GM23248 (cell line): ENCODE measurements around the gene GAK. TPM values are rescaled to one million over a fixed set of nuclear protein-coding genes. Genes with fewer than 3 reads are reported as not detected.

Source experiments
- DNase-seq: peaks from one replicate; pipeline ENCODE4 v3.0.0-alpha.2; 2015
- H2AFZ ChIP-seq: fragments of 200-600 bp; sonication (generic); 2 replicates; pipeline ENCODE4 v1.6.1; 2016; ENCODE audit warnings: antibody characterized with exemption
- H3F3A ChIP-seq: fragments of 200-600 bp; sonication (generic); 2 replicates; pipeline ENCODE4 v1.6.1; 2016; ENCODE audit warnings: mild to moderate bottlenecking, antibody characterized with exemption, mixed run types; ENCODE audit not compliant: insufficient read depth
- H3K27ac ChIP-seq: fragments of 200-600 bp; sonication (generic); 2 replicates; pipeline ENCODE4 v1.5.1; 2016; ENCODE audit warnings: mild to moderate bottlenecking
- H3K27me3 ChIP-seq: fragments of 200-600 bp; sonication (generic); replicated peaks from 2 replicates; pipeline ENCODE4 v1.6.1; 2016; ENCODE audit warnings: mild to moderate bottlenecking; ENCODE audit not compliant: insufficient read depth
- H3K36me3 ChIP-seq: fragments of 200-600 bp; sonication (generic); 2 replicates; pipeline ENCODE4 v1.6.1; 2016; ENCODE audit warnings: low read depth, mild to moderate bottlenecking
- H3K4me1 ChIP-seq: fragments of 200-600 bp; sonication (generic); 2 replicates; pipeline ENCODE4 v1.6.1; 2016; ENCODE audit warnings: mild to moderate bottlenecking; ENCODE audit not compliant: insufficient read depth
- H3K4me2 ChIP-seq: fragments of 200-600 bp; sonication (generic); one replicate; pipeline ENCODE4 v1.6.1; 2016; ENCODE audit warnings: mild to moderate bottlenecking; ENCODE audit not compliant: unreplicated experiment
- H3K4me3 ChIP-seq: fragments of 200-600 bp; sonication (generic); 2 replicates; pipeline ENCODE4 v1.5.1; 2016; ENCODE audit warnings: mild to moderate bottlenecking
- H3K79me2 ChIP-seq: fragments of 200-600 bp; sonication (generic); 2 replicates; pipeline ENCODE4 v1.6.1; 2016; ENCODE audit warnings: mild to moderate bottlenecking; ENCODE audit not compliant: insufficient read depth
- H3K9ac ChIP-seq: fragments of 200-600 bp; sonication (generic); 2 replicates; pipeline ENCODE4 v1.6.1; 2016; ENCODE audit warnings: mild to moderate bottlenecking
- H3K9me2 ChIP-seq: fragments of 200-600 bp; sonication (generic); 2 replicates; pipeline ENCODE4 v1.6.1; 2016; ENCODE audit warnings: mixed run types, mild to moderate bottlenecking, moderate library complexity; ENCODE audit not compliant: insufficient read depth
- H3K9me3 ChIP-seq: fragments of 200-600 bp; sonication (generic); one replicate; pipeline ENCODE4 v1.6.1; 2017; ENCODE audit warnings: low read depth
- H4K20me1 ChIP-seq: fragments of 200-600 bp; sonication (generic); 2 replicates; pipeline ENCODE4 v1.6.0; 2016; ENCODE audit not compliant: insufficient read depth
- EZH2 ChIP-seq: fragments of 200-600 bp; sonication (generic); IDR thresholded peaks from 2 replicates; pipeline ENCODE4 v1.6.1; 2018; ENCODE audit warnings: antibody characterized with exemption, mild to moderate bottlenecking; ENCODE audit not compliant: insufficient read depth, poor library complexity, severe bottlenecking
- EZH2phosphoT487 ChIP-seq: fragments of 200-600 bp; sonication (generic); IDR thresholded peaks from 2 replicates; pipeline ENCODE4 v1.6.1; 2018; ENCODE audit warnings: antibody characterized with exemption, moderate library complexity, mild to moderate bottlenecking, low read depth; ENCODE audit not compliant: insufficient read depth
- WGBS, 2 experiments: methylation state at CpG; one replicate each; pipeline ENCODE4 v1.1.6; 2015 to 2017; ENCODE audit warnings: low lambda C conversion rate in 2 of 2, low coverage in 1 of 2; ENCODE audit errors: missing lambda C conversion rate in 2 of 2; 5-methylcytosine and 5-hydroxymethylcytosine counted together
- in situ Hi-C: fragments of 300-500 bp; cut with MboI; formaldehyde crosslinking; loops from 2 replicates; pipeline ENCODE4 v1.15.0; 2020
- polyA plus RNA-seq: library from polyadenylated mRNA; unstranded; fragments of >200 nt; fragmentation: Nextera tagmentation; extraction: Ambion mirVana; gene quantifications from 2 replicates; pipeline ENCODE4 v1.2.1, GENCODE V29; 2016
- total RNA-seq: library from RNA; depleted of rRNA; stranded (reverse); fragments of >200 nt; shearing (Covaris generic); gene quantifications from 2 replicates; pipeline ENCODE4 v1.2.3, GENCODE V29; 2014

Gene GAK
- total and polyA plus RNA-seq, 2 experiments from 2014 or later, result 41.1 to 86.7 TPM

GRCh38 chr4:895596-895995 lies 36.5 kb downstream of the GAK start:
- Histone ChIP-seq H3K4me2 (no peak overlapping the region), H3F3A (no peaks in the 10 kb centered on the region), H3K36me3 (no peaks in the 10 kb centered on the region; the same call in 1 of the 2 replicates), H3K27me3 (no peaks in the 10 kb centered on the region), H3K9me2 (no peaks in the 10 kb centered on the region), H2AFZ (no peak overlapping the region), H3K9me3 (no peaks in the 10 kb centered on the region), H3K4me1 (no peaks in the 10 kb centered on the region), H3K9ac (no peak overlapping the region), H3K27ac (no peak overlapping the region), H3K79me2 (peaks cover 14% of the 10 kb centered on the region; the same call in 1 of the 2 replicates), H3K4me3 (no peak overlapping the region), H4K20me1 (no peaks in the 10 kb centered on the region)
- DNase-seq, result no peak
- WGBS, 2 experiments, result 95% methylated on average over 16 of the region's 16 CpGs
- in situ Hi-C loops, result no loop called here
- TF ChIP-seq EZH2, result no peak
- no peak for TF ChIP-seq EZH2phosphoT487

DNA sequence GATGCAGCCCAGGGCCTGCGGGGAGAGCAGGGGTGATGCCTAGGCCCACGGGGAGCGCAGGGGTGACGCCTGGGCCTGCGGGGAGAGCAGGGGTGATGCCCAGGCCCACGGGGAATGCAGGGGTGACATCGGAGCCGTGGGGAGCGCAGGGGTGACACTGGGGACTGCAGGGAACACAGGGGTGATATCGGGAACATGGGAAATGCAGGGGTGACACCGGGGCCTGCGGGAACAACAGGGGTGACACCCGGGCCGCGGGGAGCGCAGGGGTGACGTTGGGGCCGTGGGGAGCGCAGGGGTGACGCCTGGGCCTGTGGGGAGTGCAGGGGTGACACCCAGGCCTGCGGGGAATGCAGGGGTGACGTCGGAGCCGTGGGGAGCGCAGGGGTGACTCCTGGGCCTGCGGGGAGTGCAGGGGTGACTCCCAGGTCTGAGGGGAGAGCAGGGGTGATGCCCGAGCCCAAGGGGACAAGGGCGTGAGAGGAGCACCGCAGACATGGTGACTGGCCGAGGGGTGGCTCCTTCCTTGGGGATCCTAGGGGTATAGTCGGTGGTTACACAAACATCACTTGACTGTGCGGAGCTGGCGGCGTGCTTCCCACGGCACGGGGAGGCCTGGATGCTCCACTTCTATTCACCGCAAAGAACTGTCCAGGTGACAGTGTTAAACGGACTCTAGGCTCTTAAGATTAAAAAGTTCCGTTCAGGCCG lies 38.0 kb downstream of the GAK start:
- 91 to 96% methylated on average over 23 to 40 of the region's 40 CpGs for WGBS, 2 experiments
- no peak overlapping the region for H3K4me3 ChIP-seq
- H2AFZ ChIP-seq, result no peak overlapping the region
- H3F3A ChIP-seq, result no peaks in the 10 kb centered on the region
- TF ChIP-seq EZH2phosphoT487, result no peak
- TF ChIP-seq EZH2, result no peak
- H3K4me2 ChIP-seq, result no peak overlapping the region
- H4K20me1 ChIP-seq, result no peaks in the 10 kb centered on the region
- H3K9me3 ChIP-seq, result no peaks in the 10 kb centered on the region
- H3K79me2 ChIP-seq, result peaks cover 7% of the 10 kb centered on the region; the same call in 1 of the 2 replicates
- H3K27ac ChIP-seq, result no peak overlapping the region
- no peaks in the 10 kb centered on the region for H3K27me3 ChIP-seq
- H3K36me3 ChIP-seq, result no peaks in the 10 kb centered on the region; the same call in 1 of the 2 replicates
- in situ Hi-C loops, result no loop called here
- no peak for DNase-seq
- no peaks in the 10 kb centered on the region for H3K9me2 ChIP-seq
- no peak overlapping the region for H3K9ac ChIP-seq
- no peaks in the 10 kb centered on the region for H3K4me1 ChIP-seq

DNA sequence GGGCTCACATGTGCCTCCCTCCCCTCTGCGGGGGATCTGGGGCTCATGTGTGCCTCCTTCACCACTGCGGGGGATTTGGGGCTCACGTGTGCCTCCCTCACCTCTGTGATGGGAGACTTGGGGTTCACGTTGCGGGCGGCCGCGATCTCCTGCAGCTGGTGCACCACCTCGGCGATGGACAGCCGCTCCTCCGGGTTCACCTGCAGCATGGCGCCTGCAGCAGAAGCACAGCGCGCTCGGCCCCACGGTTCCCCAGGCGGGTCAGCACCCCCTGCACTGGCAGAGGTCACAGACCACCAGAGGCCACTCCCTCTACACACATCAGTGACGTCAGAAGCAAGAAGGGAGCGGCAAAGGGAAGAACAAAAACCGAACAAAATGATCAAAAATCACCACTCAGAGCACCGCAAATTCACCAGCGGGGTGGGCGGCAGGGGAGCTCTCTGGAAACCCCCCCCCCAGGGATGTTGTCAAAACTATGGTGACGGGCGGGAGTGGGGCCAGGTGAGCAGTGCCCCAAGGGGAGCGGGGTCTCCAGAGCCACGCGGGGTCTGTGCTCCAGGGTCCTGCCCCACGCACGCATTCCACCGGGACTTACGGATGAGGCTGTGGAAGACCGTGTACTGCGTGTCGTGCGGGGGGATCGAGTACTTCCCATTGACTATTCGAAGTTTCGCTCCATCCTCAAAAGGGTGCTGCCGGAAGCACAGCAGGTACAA lies 38.7 kb downstream of the GAK start:
- Histone ChIP-seq H3K27ac (no peak overlapping the region), H3F3A (no peaks in the 10 kb centered on the region), H2AFZ (no peak overlapping the region), H3K9ac (no peak overlapping the region), H3K4me2 (no peak overlapping the region), H3K4me3 (no peak overlapping the region), H3K9me2 (no peaks in the 10 kb centered on the region), H4K20me1 (no peaks in the 10 kb centered on the region), H3K27me3 (no peaks in the 10 kb centered on the region), H3K9me3 (no peaks in the 10 kb centered on the region), H3K36me3 (no peaks in the 10 kb centered on the region; the same call in 1 of the 2 replicates), H3K79me2 (peaks cover 4% of the 10 kb centered on the region; the same call in 1 of the 2 replicates), H3K4me1 (no peaks in the 10 kb centered on the region)
- TF ChIP-seq EZH2, result no peak
- in situ Hi-C loops, result no loop called here
- WGBS, 2 experiments, result 96 to 98% methylated on average over 33 to 41 of the region's 41 CpGs
- DNase-seq, result no peak

DNA sequence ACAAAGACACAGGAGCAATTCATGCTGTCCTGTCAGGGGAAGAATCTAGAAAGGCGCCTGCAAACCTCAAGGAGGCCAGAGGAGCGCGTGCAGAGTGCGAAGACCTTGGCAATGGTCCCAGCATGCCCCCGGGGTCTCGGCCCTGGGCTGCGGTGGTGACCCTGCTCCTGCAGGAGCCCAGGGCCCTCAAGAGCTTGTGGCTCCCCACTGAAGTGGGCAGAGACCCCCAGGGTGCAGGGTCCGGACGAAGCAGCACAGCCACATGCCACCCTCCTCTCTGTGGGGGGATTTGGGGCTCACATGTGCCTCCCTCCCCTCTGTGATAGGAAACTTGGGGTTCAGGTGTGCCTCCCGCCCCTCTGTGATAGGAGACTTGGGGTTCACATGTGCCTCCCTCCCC lies 39.3 kb downstream of the GAK start:
- H3K36me3 ChIP-seq, result peaks cover 1% of the 10 kb centered on the region; the same call in 1 of the 2 replicates
- H3K4me2 ChIP-seq, result no peak overlapping the region
- 95 to 97% methylated on average over 8 to 10 of the region's 10 CpGs for WGBS, 2 experiments
- H3K9me2 ChIP-seq, result no peaks in the 10 kb centered on the region
- DNase-seq, result no peak
- H2AFZ ChIP-seq, result no peak overlapping the region
- H3K4me3 ChIP-seq, result no peak overlapping the region
- peaks cover 4% of the 10 kb centered on the region; the same call in 1 of the 2 replicates for H3K79me2 ChIP-seq
- no peak overlapping the region for H3K9ac ChIP-seq
- H3K4me1 ChIP-seq, result no peaks in the 10 kb centered on the region
- in situ Hi-C loops, result no loop called here
- no peaks in the 10 kb centered on the region for H3K9me3 ChIP-seq
- H3K27me3 ChIP-seq, result no peaks in the 10 kb centered on the region
- no peaks in the 10 kb centered on the region for H4K20me1 ChIP-seq
- no peak for TF ChIP-seq EZH2
- TF ChIP-seq EZH2phosphoT487, result no peak
- no peaks in the 10 kb centered on the region for H3F3A ChIP-seq
- no peak overlapping the region for H3K27ac ChIP-seq
